Transverse colon (tissue), 4 donors: ENCODE results near the gene NBPF4. TPM values are rescaled to one million over a fixed set of nuclear protein-coding genes. Genes with fewer than 3 reads are reported as not detected.
A peak's percentile ranks its signal among the peaks of the same experiment; 100 is the strongest.

Experiments used
- DNase-seq: peaks from one replicate; pipeline ENCODE4 v3.0.0-alpha.2; 2019
- H3K27ac ChIP-seq, 4 donors: fragments of 200-600 bp; sonication (generic); 2 replicates each; pipeline ENCODE4 v1.5.1; 2016 to 2018; ENCODE audit warnings: inconsistent platforms in 4 of 4
- H3K27me3 ChIP-seq: fragments of 200-600 bp; sonication (generic); 2 replicates; pipeline ENCODE4 v1.5.1; 2017; ENCODE audit warnings: inconsistent platforms
- H3K36me3 ChIP-seq, 4 donors: fragments of 200-600 bp; sonication (generic); 2 replicates each; pipeline ENCODE4 v1.5.1; 2017 to 2019; ENCODE audit warnings: inconsistent platforms in 4 of 4
- H3K4me1 ChIP-seq, 4 donors: fragments of 200-600 bp; sonication (generic); 2 replicates each; pipeline ENCODE4 v1.5.1; 2017 to 2020; ENCODE audit warnings: inconsistent platforms in 4 of 4
- H3K4me3 ChIP-seq, 4 donors: fragments of 200-600 bp; sonication (generic); 1 replicate in 1 of 4; 2 replicates in 3 of 4; pipeline versions ENCODE4 v1.5.1 to v1.6.1; 2017 to 2019; ENCODE audit warnings: inconsistent platforms in 4 of 4
- H3K9me3 ChIP-seq, 2 donors: fragments of 200-600 bp; sonication (generic); 2 replicates each; pipeline ENCODE4 v1.5.1; 2017 to 2019; ENCODE audit warnings: inconsistent platforms in 2 of 2
- CTCF ChIP-seq, 5 experiments: fragments of 200-600 bp in 3 of 5; fragments of 450-650 bp in 2 of 5; sonication (generic) in 3 of 5; IDR thresholded peaks; 1 replicate in 2 of 5; 2 replicates in 3 of 5; pipeline ENCODE4 v1.5.1; 2016 to 2017; ENCODE audit warnings: antibody characterized with exemption in 5 of 5, inconsistent platforms in 3 of 5, mild to moderate bottlenecking in 2 of 5, moderate library complexity in 1 of 5
- EP300 ChIP-seq: sonication (generic); formaldehyde crosslinking; IDR thresholded peaks from one replicate; pipeline ENCODE4 v1.6.1; 2017; ENCODE audit warnings: antibody characterized with exemption, low read depth
- POLR2A ChIP-seq: fragments of 450-650 bp; IDR thresholded peaks from one replicate; pipeline ENCODE4 v1.6.1; 2016; ENCODE audit warnings: antibody characterized with exemption, mild to moderate bottlenecking, moderate library complexity
- POLR2AphosphoS5 ChIP-seq, 3 donors: sonication (generic); formaldehyde crosslinking; IDR thresholded peaks; one replicate each; pipeline ENCODE4 v1.6.1; 2016; ENCODE audit warnings: antibody characterized with exemption in 3 of 3
- WGBS, 2 donors: methylation state at CpG; one replicate each; pipeline ENCODE4 v1.1.5; 2018; ENCODE audit warnings: low coverage in 1 of 2; 5-methylcytosine and 5-hydroxymethylcytosine counted together
- in situ Hi-C, 4 donors: fragments of 200-750 bp; cut with MboI; loops; one replicate each; pipeline versions ENCODE4 v1.15.0 to v1.15.1; 2017; ENCODE audit warnings: low sequenced_read_pairs in 3 of 4, low pct_ligation_motif_present in 1 of 4, low pct_unique_long_range_greater_than_20kb in 1 of 4
- intact Hi-C: fragments of 100-400 bp; cut with DNase I; formaldehyde crosslinking; loops from one replicate; pipeline ENCODE4 v1.15.1; 2023; ENCODE audit warnings: low total_unique reads
- total RNA-seq, 4 donors: library from RNA; depleted of rRNA; stranded (reverse); fragments of >200 nt; gene quantifications; one replicate each; pipeline ENCODE4 v1.1.0, GENCODE V29; 2016

Gene NBPF4
- total RNA-seq, 4 donors from 2014 or later = 1.1 TPM; not detected in 3

- 80 to 84% methylated on average over 5 of the region's 5 CpGs for WGBS, 2 donors
- H3K9me3 ChIP-seq = no peaks in the 10 kb centered on the region
- TF ChIP-seq POLR2AphosphoS5 (IDR thresholded peaks at IDR 0.05) (no peak), CTCF (IDR thresholded peaks at IDR 0.05) (no peak), EP300 (no peak), POLR2A (no peak)
- no peak for DNase-seq
- no peak overlapping the region for H3K4me3 ChIP-seq
- in situ Hi-C loops = loop anchor here in 3 of 4 donors (25.0 kb wide), 3 partner anchors 361 to 861 kb away; partner anchors contain the start of gene EEIG2 (in 1 of the 3)
- H3K4me1 ChIP-seq = peaks cover 0 to 33% (median 21%) of the 10 kb centered on the region in 4 donors
- H3K27me3 ChIP-seq = no peaks in the 10 kb centered on the region
- H3K27ac ChIP-seq = no peak overlapping the region
- intact Hi-C loops = no loop called here
- H3K36me3 ChIP-seq = no peaks in the 10 kb centered on the region
Measured at GRCh38 chr1:108201687-108202086, 42.2 kb downstream of the NBPF4 start.

- peaks cover 0 to 2% (median 0%) of the 10 kb centered on the region in 4 donors for H3K36me3 ChIP-seq
- no peak for TF ChIP-seq POLR2AphosphoS5 (IDR thresholded peaks at IDR 0.05)
- peak in 2 of 5 experiments; percentile 8 to 27 for TF ChIP-seq CTCF (IDR thresholded peaks at IDR 0.05)
Measured at GRCh38 chr1:108200687-108201051, 43.2 kb downstream of the NBPF4 start.

DNA sequence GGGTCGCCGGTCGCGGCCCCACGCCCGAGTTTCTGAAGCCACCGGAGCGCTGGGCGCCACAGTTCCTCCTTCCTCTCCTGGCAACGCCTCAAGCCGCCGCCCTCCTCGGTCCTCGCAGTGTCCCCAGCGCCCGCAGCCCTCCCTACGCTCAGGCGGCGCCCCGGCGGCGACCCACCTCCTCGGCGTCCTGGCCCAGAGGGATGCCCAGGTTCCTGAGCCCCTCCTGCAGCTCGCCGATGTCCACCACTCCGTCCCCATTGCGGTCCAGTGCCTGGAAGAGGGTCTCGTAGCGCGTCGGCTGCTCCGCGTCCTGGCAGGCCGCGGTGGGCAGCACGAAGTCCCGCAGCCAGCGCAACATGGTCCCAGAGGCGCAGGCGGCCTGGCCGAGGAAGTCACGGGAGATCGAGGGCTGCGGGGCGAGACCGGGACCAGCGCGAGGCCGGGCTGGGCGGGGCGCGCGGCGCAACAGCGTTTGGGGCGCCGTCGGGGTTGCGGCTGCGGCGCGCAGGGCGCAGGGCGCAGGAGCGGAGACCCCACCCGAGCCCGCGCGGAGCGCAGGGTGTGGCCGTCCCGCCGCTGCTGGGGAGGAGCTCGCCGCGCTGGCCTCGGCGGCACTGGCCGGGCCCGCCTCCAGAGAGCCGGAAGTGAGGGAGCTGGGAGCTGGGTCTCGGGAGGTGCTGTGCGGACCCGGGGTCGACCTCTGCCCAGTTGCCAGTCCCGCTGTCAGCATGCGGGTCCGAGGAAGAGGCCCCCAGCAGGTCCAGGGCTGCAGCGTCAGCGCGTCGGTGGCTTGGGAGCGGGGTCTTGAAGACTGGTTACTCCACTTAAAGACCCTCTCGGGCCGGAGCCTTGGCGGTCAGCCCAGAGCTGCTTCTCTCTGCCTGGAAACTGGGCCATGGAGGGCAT is 43.8 kb downstream of the NBPF4 start, which contains the start of gene SLC25A24:
SLC25A24 (minus strand) TSS at position 563 of the 906 bp plus-strand sequence; CDS start at position 358, 205 bp downstream.
- WGBS, 2 donors = 0% methylated on average over 60 of the region's 97 CpGs; no CpG with 5 or more reads in 1 of the 2 donors
- Histone ChIP-seq H3K4me3 (peak within 1 kb of the TSS; percentile 90 to 95 (median 92)), H3K27me3 (no peaks in the 10 kb centered on the region), H3K36me3 (peaks cover 0 to 9% (median 0%) of the 10 kb centered on the region in 4 donors), H3K27ac (peak within 1 kb of the TSS; percentile 97 to 98 (median 98)), H3K4me1 (peaks cover 0 to 33% (median 21%) of the 10 kb centered on the region in 4 donors), H3K9me3 (no peaks in the 10 kb centered on the region)
- in situ Hi-C loops (loop anchor here in 3 of 4 donors (25.0 kb wide), 3 partner anchors 362 to 862 kb away; partner anchors contain the start of gene EEIG2 (in 1 of the 3)), intact Hi-C loops (no loop called here)
- TF ChIP-seq CTCF (IDR thresholded peaks at IDR 0.05) = no peak
- peak; percentile 68 for TF ChIP-seq POLR2A
- no peak for TF ChIP-seq EP300
- peak; percentile 15 to 77 (median 73) for TF ChIP-seq POLR2AphosphoS5 (IDR thresholded peaks at IDR 0.05)
- DNase-seq = peak; percentile 90

More at GRCh38 chr1:108200687-108201051, 43.2 kb downstream of the NBPF4 start:
- Histone ChIP-seq H3K4me1 (peaks cover 0 to 33% (median 21%) of the 10 kb centered on the region in 4 donors), H3K9me3 (no peaks in the 10 kb centered on the region), H3K27ac (peak overlapping the region; percentile 97 to 98 (median 98)), H3K4me3 (peak overlapping the region; percentile 58 to 95 (median 90)), H3K27me3 (no peaks in the 10 kb centered on the region)
- WGBS, 2 donors = 0% methylated on average over 10 of the region's 10 CpGs; no CpG with 5 or more reads in 1 of the 2 donors
- in situ Hi-C loops (loop anchor here in 3 of 4 donors (25.0 kb wide), 3 partner anchors 362 to 862 kb away; partner anchors contain the start of gene EEIG2 (in 1 of the 3)), intact Hi-C loops (no loop called here)
- DNase-seq = peak; percentile 50

GRCh38 chr1:108199201-108199691 is 44.6 kb downstream of the NBPF4 start:
- intact Hi-C loops (no loop called here), in situ Hi-C loops (no loop called here)
- 6 to 15% methylated on average over 8 to 9 of the region's 9 CpGs for WGBS, 2 donors

More at GRCh38 chr1:108199201-108199691, 44.6 kb downstream of the NBPF4 start:
- Histone ChIP-seq H3K4me3 (peak overlapping the region; percentile 90 to 95 (median 92)), H3K4me1 (peaks cover 0 to 33% (median 21%) of the 10 kb centered on the region in 4 donors), H3K9me3 (no peaks in the 10 kb centered on the region), H3K36me3 (peaks cover 0 to 11% (median 2%) of the 10 kb centered on the region in 4 donors), H3K27me3 (no peaks in the 10 kb centered on the region), H3K27ac (peak overlapping the region; percentile 97 to 98 (median 98))
- DNase-seq = peak; percentile 28
- TF ChIP-seq CTCF (IDR thresholded peaks at IDR 0.05) = peak in 2 of 5 experiments; percentile 34 to 35
- TF ChIP-seq EP300 = no peak
- peak; percentile 16 for TF ChIP-seq POLR2A
- TF ChIP-seq POLR2AphosphoS5 (IDR thresholded peaks at IDR 0.05) = peak in 2 of 3 donors; percentile 34 to 71
